SH-SY5Y (cell line): Measurements from ENCODE around the gene PAWR.

Experiments
- GATA2 ChIP-seq: IDR thresholded peaks from 2 replicates; pipeline ENCODE4 v1.6.1; 2011; ENCODE audit warnings: mild to moderate bottlenecking, low read depth, low read length
- GATA3 ChIP-seq: IDR thresholded peaks from 2 replicates; pipeline ENCODE4 v1.6.1; 2011; ENCODE audit warnings: low read depth, mild to moderate bottlenecking, low read length, moderate library complexity

DNA sequence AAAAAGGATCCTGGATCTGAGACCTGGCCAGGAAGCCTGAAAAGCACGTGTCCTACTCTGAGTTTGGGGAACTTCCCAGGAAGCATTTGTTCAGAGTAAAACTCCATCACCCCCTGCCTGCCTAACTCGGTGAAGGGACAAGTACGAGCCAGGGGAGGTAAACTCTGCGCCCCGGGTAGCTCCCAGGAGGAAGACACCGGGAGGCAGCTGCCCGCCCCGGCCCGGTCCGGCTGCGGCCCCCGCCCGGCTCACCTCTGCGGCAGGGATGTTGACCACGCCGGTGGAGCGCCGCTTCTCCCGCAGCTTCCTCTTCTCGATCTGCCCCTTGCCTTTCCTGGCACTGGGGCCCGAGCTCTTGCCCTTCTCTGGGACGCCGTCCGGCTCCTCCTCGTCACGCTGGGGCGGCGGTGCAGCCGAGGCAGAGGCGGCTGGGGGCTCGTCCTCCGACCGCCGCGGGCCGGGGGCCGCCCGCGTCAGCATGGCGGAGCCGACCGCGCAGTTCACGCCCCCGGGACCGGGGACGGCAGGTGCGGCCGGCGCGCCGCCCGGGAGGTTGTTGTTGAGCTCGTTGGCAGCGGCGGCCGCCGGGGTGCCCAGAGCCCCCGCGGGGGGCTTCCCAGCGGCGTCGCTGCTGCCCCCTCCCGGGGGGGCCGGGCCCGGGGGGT, 1.2 kb downstream of the PAWR start:
- TF ChIP-seq GATA2, result no peak
- TF ChIP-seq GATA3, result no peak
